Chondrocyte (in vitro differentiated cells): ENCODE results near the gene SARM1. TPM values are rescaled to one million over a fixed set of nuclear protein-coding genes. Genes with fewer than 3 reads are reported as not detected.

Experiments
- DNase-seq: peaks from one replicate; pipeline ENCODE4 v3.0.0; 2021; ENCODE audit warnings: mixed read lengths, low spot score
- H3K27ac Mint-ChIP-seq: one replicate; pipeline ENCODE4 v1.8.0; 2021; ENCODE audit warnings: mild to moderate bottlenecking, moderate library complexity, mixed read lengths; ENCODE audit not compliant: unreplicated experiment
- H3K27me3 Mint-ChIP-seq: 2 replicates; pipeline ENCODE4 v1.8.0; 2021; ENCODE audit warnings: low read depth, mixed read lengths
- H3K36me3 Mint-ChIP-seq: 2 replicates; pipeline ENCODE4 v1.8.0; 2021; ENCODE audit warnings: low read depth, mixed read lengths
- H3K4me1 Mint-ChIP-seq: 2 replicates; pipeline ENCODE4 v1.8.0; 2021; ENCODE audit warnings: low read depth, mild to moderate bottlenecking, mixed read lengths
- H3K4me3 Mint-ChIP-seq: one replicate; pipeline ENCODE4 v1.8.0; 2021; ENCODE audit warnings: mild to moderate bottlenecking, moderate library complexity, mixed read lengths; ENCODE audit not compliant: unreplicated experiment
- H3K9me3 Mint-ChIP-seq: 2 replicates; pipeline ENCODE4 v1.8.0; 2021; ENCODE audit warnings: low read depth, mixed read lengths
- total RNA-seq: library from RNA; stranded (reverse); gene quantifications from 3 replicates; pipeline ENCODE4 v1.2.1, GENCODE V29; 2021
- TF ChIP-seq, protein P1 (sequence below): fragments of 200-600 bp; sonication (generic); IDR thresholded peaks from 2 replicates; pipeline ENCODE4 v1.5.0; 2021; ENCODE audit warnings: antibody characterized with exemption, mild to moderate bottlenecking, moderate library complexity

Gene SARM1
- total RNA-seq, 1 donor from 2014 or later = 24.1 TPM

DNA sequence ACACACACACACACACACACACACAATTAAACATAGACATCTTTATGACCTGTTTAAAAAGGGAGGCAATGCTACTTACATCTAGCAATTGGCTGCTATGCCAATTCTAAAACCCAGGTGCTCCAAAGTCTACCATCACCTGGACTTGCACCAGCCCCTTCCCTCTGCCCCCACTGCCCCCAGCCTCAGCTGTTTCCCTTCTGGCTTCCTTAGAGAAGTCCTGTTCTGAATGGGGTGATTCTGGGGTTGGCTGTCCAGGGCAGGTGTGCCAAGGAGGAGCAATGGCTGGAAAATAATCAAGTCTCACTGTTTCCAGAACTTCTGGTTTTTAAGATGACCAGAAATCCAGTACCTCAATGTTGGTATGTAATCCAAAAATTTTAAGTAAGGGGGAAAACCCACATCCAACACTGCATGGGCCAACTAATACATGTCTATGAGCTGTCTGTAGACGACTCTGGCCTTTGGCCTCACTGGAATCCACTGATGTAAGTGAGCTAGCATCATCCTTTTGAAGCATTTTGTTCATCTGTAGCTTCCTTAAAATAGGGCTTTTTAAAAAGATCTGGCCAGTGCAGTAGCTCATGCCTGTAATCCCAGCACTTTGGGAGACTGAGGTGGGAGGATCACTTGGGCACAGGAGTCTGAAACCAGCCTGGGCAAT is 38.3 kb upstream of the SARM1 start:
- Mint-ChIP-seq H3K4me1 (peaks cover 55% of the 10 kb centered on the region), H3K36me3 (peaks cover 7% of the 10 kb centered on the region), H3K27me3 (no peaks in the 10 kb centered on the region), H3K9me3 (no peaks in the 10 kb centered on the region), H3K27ac (peak overlapping the region; percentile 27), H3K4me3 (peak overlapping the region; percentile 93)
- no peak for DNase-seq
- TF ChIP-seq, protein P1, sequence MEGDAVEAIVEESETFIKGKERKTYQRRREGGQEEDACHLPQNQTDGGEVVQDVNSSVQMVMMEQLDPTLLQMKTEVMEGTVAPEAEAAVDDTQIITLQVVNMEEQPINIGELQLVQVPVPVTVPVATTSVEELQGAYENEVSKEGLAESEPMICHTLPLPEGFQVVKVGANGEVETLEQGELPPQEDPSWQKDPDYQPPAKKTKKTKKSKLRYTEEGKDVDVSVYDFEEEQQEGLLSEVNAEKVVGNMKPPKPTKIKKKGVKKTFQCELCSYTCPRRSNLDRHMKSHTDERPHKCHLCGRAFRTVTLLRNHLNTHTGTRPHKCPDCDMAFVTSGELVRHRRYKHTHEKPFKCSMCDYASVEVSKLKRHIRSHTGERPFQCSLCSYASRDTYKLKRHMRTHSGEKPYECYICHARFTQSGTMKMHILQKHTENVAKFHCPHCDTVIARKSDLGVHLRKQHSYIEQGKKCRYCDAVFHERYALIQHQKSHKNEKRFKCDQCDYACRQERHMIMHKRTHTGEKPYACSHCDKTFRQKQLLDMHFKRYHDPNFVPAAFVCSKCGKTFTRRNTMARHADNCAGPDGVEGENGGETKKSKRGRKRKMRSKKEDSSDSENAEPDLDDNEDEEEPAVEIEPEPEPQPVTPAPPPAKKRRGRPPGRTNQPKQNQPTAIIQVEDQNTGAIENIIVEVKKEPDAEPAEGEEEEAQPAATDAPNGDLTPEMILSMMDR = no peak

DNA sequence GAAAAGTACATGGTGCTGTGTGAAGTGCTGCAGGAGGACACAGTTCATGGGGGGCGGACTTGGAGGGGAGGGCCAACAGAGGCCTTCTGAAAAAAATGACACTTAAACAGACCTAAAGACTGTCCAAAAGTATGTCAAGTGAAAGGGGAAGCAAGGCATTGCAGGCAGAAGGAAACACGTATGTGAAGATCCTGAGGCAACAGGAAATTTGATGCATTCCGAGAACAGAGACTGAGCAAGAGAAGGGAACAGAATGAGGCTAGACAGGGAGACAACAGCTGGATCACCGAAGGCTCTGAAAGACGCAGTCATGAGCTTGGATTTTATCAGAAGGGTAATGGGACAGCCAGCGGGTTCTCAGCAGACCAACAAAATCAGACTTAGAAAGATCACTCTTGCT is 37.3 kb upstream of the SARM1 start:
- Mint-ChIP-seq H3K4me3 (peak overlapping the region; percentile 93), H3K27ac (peak overlapping the region; percentile 99), H3K4me1 (peaks cover 55% of the 10 kb centered on the region), H3K27me3 (no peaks in the 10 kb centered on the region), H3K36me3 (peaks cover 8% of the 10 kb centered on the region), H3K9me3 (no peaks in the 10 kb centered on the region)
- TF ChIP-seq, protein P1 = no peak
- no peak for DNase-seq

DNA sequence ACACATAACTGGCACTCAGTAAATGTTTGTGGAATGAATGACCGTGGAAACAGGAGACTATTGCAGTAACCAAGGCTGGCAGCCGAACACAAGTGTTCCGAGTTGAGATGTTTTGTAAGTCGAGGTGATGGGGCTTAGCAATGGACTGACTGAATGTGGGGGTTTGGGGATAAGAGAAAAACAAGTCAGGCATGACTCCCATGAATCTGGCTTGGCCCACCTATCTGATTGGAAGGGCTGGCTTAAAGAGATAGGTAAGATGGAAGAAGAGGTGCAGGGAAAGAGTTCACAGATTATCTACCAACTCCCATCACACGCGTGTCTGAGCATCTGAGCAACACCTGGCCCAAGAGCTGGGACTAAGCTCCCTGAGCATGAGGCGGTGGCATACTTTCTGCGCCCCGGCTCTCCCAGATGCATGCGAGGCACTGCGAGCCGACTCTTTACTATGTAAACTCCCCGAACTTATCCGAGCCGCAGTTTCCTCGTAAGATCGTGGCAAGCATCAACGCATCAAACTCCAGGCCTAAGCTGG is 36.8 kb upstream of the SARM1 start:
- H3K27me3 Mint-ChIP-seq = no peaks in the 10 kb centered on the region
- DNase-seq = peak; percentile 83
- no peaks in the 10 kb centered on the region for H3K9me3 Mint-ChIP-seq
- TF ChIP-seq, protein P1 = peak; percentile 15
- H3K4me1 Mint-ChIP-seq = peaks cover 58% of the 10 kb centered on the region
- H3K36me3 Mint-ChIP-seq = peaks cover 10% of the 10 kb centered on the region
- H3K4me3 Mint-ChIP-seq = peak overlapping the region; percentile 93
- peak overlapping the region; percentile 99 for H3K27ac Mint-ChIP-seq

DNA sequence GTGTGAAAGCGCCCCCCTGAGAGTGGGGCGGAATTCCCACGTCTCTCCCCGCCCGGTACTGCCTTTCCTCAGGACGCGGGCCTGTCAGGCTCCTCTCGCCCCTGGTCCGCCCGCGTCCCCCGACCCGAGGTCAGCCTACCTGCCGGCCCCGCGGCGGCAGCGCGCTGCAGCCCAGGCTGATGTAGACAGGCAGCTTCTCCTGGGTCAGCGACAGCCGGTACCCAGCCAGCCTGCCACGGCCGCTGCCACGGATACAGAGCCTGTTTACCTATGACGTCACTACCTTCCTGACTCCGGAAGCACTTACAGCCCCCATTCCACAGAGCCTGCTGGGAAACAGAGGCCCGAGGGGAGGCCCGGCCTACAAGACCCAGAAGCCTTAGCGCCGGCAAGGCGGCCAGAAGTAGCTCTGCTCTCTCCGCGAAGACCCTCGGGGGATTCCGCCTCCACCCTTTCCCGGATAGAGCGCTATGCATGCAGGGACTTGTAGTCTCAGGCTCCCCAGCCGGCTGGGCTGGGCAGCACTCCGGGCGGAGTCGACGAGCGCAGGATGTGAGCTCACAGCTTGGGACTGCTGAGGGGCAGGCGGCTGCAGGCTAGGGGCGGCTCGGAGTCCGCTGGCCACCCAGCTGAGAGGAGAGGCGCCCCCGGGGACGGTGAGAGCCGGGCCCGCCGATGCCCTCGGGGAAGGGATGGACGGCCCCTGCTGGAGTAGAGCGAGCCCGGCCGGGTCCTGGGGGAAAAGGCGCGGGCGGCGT is 36.1 kb upstream of the SARM1 start, which contains the start of the genes IFT20 and TNFAIP1:
Gene IFT20, minus strand, starts transcription at position 272 of the 758 bp plus-strand sequence. CDS start 3,487 bp downstream, outside the sequence.
Gene TNFAIP1, plus strand, starts transcription at position 561 of the 758 bp plus-strand sequence. CDS start 3,761 bp downstream, outside the sequence.
- H3K27me3 Mint-ChIP-seq = no peaks in the 10 kb centered on the region
- no peaks in the 10 kb centered on the region for H3K9me3 Mint-ChIP-seq
- peaks cover 58% of the 10 kb centered on the region for H3K4me1 Mint-ChIP-seq
- peak within 1 kb of the TSS; percentile 93 for H3K4me3 Mint-ChIP-seq
- peak within 1 kb of the TSS; percentile 99 for H3K27ac Mint-ChIP-seq
- peaks cover 13% of the 10 kb centered on the region for H3K36me3 Mint-ChIP-seq
- DNase-seq = peak; percentile 100
- TF ChIP-seq, protein P1 = peak; percentile 16
